NOMO-1 treated with DMSO at 0.1 percent for 48 hours (cell line): ENCODE results near the gene EYA2.

Experiments used
- DNase-seq: peaks from one replicate; lab custom pipeline; 2025; ENCODE audit not compliant: unreplicated experiment; lab: John Stamatoyannopoulos, UW

The EYA2 gene

DNA sequence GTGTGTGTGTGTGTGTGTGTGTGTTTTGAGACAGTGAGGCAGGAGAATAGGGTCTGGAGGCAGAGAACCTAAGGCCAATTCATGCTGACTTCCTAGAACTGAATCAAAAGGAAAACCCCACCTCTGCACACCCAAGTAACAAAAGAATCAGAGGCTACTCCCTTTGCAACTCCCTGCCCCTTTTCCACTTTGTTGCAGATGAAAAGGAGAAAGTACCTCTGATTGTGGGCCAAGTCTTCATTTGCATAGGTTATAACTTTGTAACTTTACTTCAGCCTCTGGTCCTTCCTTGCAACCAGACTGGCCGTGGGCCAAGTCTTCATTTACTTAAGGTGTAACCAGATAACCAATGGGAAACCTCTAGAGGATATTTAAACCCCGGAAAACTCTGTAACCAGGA is 168.8 kb downstream of the EYA2 start:
- no peak for DNase-seq

DNA sequence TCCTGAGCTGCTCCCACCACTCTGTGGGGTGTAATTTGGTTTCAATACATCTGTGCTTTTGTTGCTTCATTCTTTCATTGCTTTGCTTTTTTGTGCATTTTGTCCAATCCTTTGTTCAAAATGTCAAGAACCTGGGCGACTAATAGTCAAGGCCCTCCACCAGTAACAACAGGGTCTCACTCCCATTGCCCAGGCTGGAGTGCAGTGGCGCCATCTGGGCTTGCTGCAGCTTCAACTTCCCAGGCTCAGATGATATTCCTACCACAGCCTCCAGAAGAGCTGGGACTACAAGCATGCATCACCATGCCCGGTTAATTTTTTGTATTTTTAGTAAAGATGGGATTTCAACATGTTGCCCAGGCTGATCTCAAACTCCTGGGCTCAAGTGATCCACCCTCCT is 169.2 kb downstream of the EYA2 start:
- DNase-seq = no peak

- no peak for DNase-seq
Measured at GRCh38 chr20:47066484-47067270, 172.0 kb downstream of the EYA2 start.

GRCh38 chr20:47067776-47068175 is 173.1 kb downstream of the EYA2 start:
- DNase-seq = no peak

GRCh38 chr20:47070176-47070575 is 175.5 kb downstream of the EYA2 start:
- no peak for DNase-seq

DNA sequence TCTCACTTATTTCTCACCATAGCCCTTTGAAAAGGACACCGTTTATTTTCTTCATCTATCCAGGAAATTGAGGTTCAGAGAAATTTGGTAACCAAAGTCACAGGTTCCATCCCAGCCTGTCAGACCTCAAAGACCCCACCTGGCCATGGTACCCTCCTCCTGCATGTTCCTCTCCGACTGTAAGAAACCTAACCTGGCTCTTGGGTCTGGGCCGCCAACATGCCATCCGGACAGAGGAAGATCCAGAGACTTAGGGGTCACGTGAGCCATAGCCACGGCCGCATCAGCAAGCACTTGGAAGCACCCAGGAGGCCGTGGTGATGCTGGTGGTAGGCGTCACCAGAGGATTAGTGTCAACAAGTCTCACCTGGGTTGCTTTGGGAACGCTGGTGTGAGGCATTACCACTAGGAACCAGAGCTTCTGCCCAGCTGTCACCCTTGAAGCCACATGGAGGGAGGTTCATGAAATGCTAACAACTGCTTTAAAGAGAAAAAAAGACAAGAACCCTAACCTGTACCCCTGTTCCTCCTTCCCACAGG is 177.1 kb downstream of the EYA2 start:
- DNase-seq = no peak

- DNase-seq = no peak
Measured at GRCh38 chr20:47073766-47074475, 179.3 kb downstream of the EYA2 start.

DNA sequence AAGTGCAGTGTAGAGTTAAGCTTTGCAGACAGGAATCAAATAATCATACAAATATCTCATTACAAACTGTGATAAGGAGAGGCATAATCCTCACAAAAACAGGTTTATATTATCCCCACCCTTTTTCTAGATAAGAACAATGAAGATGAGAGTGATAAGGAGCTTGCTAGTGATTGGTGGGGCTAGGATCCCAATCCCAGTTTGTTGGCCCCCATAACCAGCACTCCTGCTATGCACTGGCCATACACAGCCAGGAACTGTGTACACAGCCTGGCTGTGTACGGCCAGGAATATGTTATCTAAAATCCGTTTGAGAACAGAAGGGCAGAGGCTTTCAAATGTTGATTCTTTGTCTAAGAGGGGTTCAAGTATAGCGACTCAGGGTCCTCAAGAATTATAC is 180.6 kb downstream of the EYA2 start:
- no peak for DNase-seq

- DNase-seq = no peak
Measured at GRCh38 chr20:47079047-47079446, 184.4 kb downstream of the EYA2 start.

DNA sequence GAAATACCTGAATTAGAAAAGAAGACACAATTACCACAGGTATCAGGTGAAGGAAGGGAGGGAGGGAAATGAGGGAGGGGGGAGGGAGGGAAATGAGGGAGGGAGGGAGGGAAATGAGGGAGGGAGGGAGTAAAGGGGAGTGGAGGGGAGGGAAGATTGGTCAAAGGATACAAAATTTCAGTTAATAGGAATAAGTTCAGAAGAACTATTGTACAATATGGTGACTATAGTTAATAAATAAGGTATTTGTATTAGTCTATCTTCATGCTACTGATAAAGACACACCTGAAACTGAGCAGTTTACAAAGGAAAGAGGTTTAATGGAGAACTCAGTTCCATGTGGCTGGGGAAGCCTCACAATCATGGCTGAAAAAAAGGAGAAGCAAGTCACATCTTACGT is 185.7 kb downstream of the EYA2 start:
- DNase-seq = no peak

DNA sequence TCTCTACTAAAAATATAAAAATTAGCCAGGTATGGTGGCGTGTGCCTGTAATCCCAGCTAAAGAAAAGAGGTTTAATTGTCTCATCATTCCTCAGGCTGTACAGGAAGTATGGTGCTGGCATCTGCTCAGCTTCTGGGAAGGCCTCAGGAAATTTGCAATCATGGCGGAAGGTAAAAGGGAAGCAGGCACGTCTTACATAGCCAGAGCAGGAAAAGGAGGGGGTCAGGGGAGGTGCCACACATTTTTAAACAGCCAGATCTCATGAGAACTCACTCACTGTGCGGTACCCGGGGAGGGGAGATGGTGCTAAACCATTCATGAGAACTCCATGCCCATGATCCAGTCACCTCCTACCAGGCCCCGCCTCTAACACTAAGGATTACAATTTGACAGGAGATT is 191.7 kb downstream of the EYA2 start:
- DNase-seq = no peak

DNA sequence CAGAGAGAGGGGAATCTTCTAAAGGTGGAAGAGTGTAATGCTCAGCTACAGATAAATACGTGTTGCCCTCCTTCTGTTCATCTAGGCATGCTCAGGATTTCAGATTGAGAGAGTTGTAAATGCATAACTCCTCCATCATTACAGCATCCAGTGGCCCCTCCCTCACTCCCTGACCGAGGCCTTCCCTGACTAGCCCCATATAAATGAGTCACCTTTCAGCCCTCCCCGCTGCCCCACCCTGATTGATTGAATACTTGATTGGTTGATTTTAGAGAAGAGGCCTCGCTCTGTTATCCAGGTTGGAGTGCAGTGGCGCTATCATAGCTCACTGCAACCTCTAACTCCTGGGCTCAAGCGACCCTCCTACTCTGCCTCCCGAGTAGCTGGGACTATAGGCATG is 193.7 kb downstream of the EYA2 start:
- DNase-seq = no peak

DNA sequence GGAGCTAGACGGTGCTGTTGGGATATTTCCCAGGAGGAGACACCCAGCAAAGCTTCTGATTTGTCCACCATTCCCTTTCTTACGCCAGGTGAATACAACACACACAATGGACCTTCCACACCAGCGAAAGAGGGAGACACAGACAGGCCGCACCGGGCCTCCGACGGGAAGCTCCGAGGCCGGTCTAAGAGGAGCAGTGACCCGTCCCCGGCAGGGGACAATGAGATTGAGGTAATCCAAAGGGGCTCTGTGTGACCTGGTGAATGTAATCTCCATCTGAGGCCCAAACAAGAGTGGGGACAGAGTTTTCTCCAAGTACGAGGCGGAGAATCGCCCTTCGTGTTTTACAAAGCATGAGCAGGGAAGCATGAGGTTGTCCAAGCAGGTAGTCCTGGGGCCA is 194.5 kb downstream of the EYA2 start:
- no peak for DNase-seq

DNA sequence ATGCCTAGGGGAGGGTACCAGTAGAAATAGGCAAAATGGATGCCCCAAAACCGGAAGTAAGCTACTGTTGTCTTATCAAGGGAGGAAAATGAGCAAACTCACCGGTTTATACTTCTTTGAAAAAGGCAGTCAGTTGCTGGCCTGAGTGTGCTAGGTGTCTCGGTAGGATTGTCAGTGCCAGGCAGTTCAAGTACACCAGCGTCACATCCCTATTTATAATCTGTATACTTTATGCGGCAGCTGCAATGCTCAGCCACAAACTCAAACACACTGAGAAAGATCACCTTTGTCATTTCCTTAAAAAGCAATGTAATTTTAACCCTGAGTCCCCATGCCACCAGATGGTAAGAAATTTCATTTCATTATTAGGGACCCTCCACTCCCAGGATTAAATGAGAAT is 196.2 kb downstream of the EYA2 start:
- DNase-seq = no peak

GRCh38 chr20:47093320-47093966 is 198.8 kb downstream of the EYA2 start:
- DNase-seq = no peak

DNA sequence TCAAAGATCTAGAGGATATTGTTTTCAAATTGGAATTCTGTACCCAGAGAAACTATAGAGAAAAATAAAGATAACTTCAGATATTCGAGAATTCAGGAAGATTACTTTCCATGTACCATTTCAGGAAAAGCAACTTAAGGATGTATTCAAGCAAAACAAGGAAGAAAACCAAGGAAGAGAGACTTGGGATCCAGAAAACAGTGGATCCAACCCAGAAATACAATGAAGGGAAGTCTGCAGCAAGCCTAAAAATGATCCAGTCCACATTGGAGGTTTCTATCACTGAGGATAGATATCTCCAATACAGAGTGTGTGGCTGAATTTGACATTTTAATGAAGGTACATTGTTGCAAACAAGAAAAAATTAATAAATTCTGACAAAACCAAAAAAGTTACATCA is 201.0 kb downstream of the EYA2 start:
- no peak for DNase-seq

GRCh38 chr20:47097691-47098622 is 203.3 kb downstream of the EYA2 start:
- DNase-seq = no peak

- no peak for DNase-seq
Measured at GRCh38 chr20:47099093-47099492, 204.4 kb downstream of the EYA2 start.

DNA sequence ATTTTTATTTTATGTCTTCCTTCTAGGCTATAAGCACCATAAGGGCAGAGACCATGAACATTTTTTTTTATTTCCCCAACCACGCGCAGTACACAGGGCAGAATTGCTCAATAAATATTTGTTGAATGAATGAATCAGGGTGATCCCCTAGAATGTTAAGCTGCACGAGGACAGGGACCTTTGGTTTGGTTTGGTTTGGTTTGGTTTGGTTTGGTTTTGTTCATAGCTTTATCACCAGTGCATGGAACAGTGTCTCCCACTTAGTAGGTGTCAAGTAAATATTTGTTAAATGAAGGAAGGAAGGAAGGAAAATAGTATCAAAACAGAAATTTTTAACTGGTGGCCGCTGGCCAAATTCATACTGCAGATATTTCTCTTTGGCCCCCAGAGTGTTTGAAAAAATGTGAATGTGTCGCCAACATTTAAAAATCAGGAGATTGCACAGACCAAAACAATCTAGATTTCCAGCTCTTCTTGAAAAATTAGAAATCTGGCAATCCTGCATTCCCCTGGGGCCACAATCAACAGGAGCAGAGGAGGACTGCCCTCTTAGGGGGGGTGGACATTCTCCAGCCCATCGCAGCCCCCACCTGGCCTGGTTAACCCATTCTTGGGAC is 205.3 kb downstream of the EYA2 start:
- no peak for DNase-seq

DNA sequence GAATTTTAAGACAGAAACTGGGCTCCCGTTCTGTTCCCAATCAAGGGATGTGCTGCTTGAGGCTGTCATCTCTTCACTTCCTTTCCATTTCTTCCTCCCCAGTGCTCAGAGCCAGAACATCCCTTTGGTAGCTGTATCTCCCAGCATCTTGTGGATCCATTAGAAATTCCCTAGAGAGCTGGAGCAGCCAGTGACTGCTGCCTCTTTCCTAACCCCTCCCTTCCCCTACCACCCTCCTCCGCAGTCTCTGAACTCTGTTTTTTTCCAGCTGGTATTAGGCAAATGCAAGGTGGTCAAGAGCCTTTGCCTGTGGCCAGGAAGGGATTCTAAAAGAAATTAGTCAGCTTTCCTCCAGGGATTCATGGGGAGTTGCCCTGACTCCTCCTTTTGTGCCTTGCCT is 208.0 kb downstream of the EYA2 start:
- no peak for DNase-seq
